ENCODE data around the gene TRMO.

- TF ChIP-seq CTCF (IDR thresholded peaks at IDR 0.05; ENCODE audit: insufficient read depth, low read depth, low read length) = no peak
- TF ChIP-seq EZH2 (IDR thresholded peaks at IDR 0.05; ENCODE audit: insufficient read depth, low read length) = no peak
These were observed 48.4 kb downstream of the TRMO start for GRCh38 chr9:97873882-97874281.

Data from astrocyte (in vitro differentiated cells and primary cell).